ENCODE results near the gene UCK2.

DNA sequence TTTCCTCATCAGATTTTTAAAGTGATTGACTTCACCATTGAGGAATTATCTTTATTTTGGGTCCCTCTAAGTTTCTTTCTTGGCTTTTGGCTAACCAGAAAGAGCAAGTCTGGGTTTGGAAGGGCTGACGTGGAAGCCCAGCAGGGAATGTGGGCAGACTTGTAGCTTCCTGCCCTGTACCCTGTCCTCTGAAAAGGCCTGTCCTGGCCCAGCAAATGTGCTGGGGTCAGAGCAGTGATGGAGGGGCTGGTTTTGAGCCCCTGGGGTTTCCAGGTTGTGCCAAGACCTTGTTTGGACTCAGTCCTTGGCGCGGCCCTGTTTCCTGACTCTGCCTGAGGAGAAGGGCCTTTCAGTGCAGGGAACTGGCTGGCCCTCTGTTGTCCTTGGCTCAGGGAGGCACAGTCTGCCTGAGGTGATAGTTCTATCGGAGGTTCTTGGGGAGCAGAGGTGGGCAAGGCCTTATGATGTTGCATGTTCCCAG lies 72.1 kb downstream of the UCK2 start:
- TF ChIP-seq, protein P1, sequence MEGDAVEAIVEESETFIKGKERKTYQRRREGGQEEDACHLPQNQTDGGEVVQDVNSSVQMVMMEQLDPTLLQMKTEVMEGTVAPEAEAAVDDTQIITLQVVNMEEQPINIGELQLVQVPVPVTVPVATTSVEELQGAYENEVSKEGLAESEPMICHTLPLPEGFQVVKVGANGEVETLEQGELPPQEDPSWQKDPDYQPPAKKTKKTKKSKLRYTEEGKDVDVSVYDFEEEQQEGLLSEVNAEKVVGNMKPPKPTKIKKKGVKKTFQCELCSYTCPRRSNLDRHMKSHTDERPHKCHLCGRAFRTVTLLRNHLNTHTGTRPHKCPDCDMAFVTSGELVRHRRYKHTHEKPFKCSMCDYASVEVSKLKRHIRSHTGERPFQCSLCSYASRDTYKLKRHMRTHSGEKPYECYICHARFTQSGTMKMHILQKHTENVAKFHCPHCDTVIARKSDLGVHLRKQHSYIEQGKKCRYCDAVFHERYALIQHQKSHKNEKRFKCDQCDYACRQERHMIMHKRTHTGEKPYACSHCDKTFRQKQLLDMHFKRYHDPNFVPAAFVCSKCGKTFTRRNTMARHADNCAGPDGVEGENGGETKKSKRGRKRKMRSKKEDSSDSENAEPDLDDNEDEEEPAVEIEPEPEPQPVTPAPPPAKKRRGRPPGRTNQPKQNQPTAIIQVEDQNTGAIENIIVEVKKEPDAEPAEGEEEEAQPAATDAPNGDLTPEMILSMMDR (IDR thresholded peaks at IDR 0.05; ENCODE audit: low read depth, low read length, poor library complexity, severe bottlenecking): no peak
- no peak for TF ChIP-seq EZH2phosphoT487 (IDR thresholded peaks at IDR 0.05; ENCODE audit: borderline replicate concordance, low read length)
